HG03280 (cell line): Measurements from ENCODE around the gene LAMB4.

ENCODE experiments used
- ATAC-seq: cut with Tn5 transposase; IDR thresholded peaks from one replicate; pipeline ENCODE4 v1.9.1; 2021; ENCODE audit warnings: mild to moderate bottlenecking, moderate library complexity; ENCODE audit not compliant: unreplicated experiment

The LAMB4 gene

GRCh38 chr7:107973861-107974260, 156.3 kb downstream of the LAMB4 start:
- ATAC-seq = no peak
